ENCODE data around the gene PTPRM. TPM values are rescaled to one million over a fixed set of nuclear protein-coding genes. Genes with fewer than 3 reads are reported as not detected.

The PTPRM gene
- total RNA-seq, 1 experiment from 2014 or later, result 14.5 TPM

GRCh38 chr18:7824970-7825369 lies 257.9 kb downstream of the PTPRM start:
- POLR2A ChIA-PET, result no interaction called here
- Histone ChIP-seq H2AFZ (ENCODE audit: low read depth, low read length, poor library complexity, severe bottlenecking) (no peak overlapping the region), H3K4me3 (replicated peaks in 1 of 2; ENCODE audit: low read depth in 1 of 2, low read length in 2 of 2) (no peak overlapping the region), H3K4me1 (ENCODE audit: control insufficient read depth in 1 of 2, insufficient read depth in 2 of 2, low read length in 2 of 2) (no peaks in the 10 kb centered on the region), H3K9me3 (ENCODE audit: control insufficient read depth in 1 of 2, insufficient read depth in 1 of 2, low read depth in 1 of 2, low read length in 2 of 2) (no peaks in the 10 kb centered on the region), H3K36me3 (ENCODE audit: control insufficient read depth in 1 of 2, insufficient read depth in 2 of 2, low read length in 2 of 2) (no peaks in the 10 kb centered on the region), H3K9ac (ENCODE audit: low read length) (no peak overlapping the region), H3K27ac (ENCODE audit: low read depth, low read length) (no peak overlapping the region), H3K79me2 (ENCODE audit: insufficient read depth, low read length) (no peaks in the 10 kb centered on the region), H4K20me1 (ENCODE audit: insufficient read depth) (no peaks in the 10 kb centered on the region), H3K9me2 (ENCODE audit: insufficient read depth) (no peaks in the 10 kb centered on the region), H3K4me2 (ENCODE audit: low read length) (no peak overlapping the region), H3K27me3 (ENCODE audit: insufficient read depth, low read length) (no peaks in the 10 kb centered on the region)
- CTCF ChIA-PET, result no interaction called here
- intact Hi-C loops (cut with micrococcal nuclease), result no loop called here
- BruUV-seq (replicated peaks), result no TSS peak
- no peak for ATAC-seq
- TF ChIP-seq MAX (IDR thresholded peaks at IDR 0.05) (no peak), ELF1 (IDR thresholded peaks at IDR 0.05; ENCODE audit: borderline replicate concordance, low read depth) (no peak), ZNF274 (IDR thresholded peaks at IDR 0.05; ENCODE audit: low read depth, low read length) (no peak), POLR2AphosphoS5 (IDR thresholded peaks at IDR 0.05; ENCODE audit: low read depth, low read length) (no peak), ZBTB33 (IDR thresholded peaks at IDR 0.05; ENCODE audit: extremely low read depth, insufficient replicate concordance, low read length) (no peak), ZFX (IDR thresholded peaks at IDR 0.05) (no peak), CBX3 (IDR thresholded peaks at IDR 0.05; ENCODE audit: low read depth) (no peak), JUND (IDR thresholded peaks at IDR 0.05) (no peak), RAD21 (IDR thresholded peaks at IDR 0.05; ENCODE audit: low read depth) (no peak), POLR2A (IDR thresholded peaks at IDR 0.05; ENCODE audit: borderline replicate concordance, extremely low read depth, insufficient read depth, insufficient read length) (no peak), EZH2 (IDR thresholded peaks at IDR 0.05) (no peak), CEBPB (IDR thresholded peaks at IDR 0.05; ENCODE audit: low read depth) (no peak), EGR1 (IDR thresholded peaks at IDR 0.05; ENCODE audit: low read depth) (no peak)
- RAD21 ChIA-PET (ENCODE audit: low non-redundant PET in 1 of 2, low total read pairs in 2 of 2, uncharacterized antibody in 2 of 2, unreplicated experiment in 2 of 2), result no interaction called here
- DNase-seq (ENCODE audit: low read depth, low spot score), result no peak

All from HCT116 (cell line).